Limb (tissue), 2 donors: Measurements from ENCODE around the gene LRBA.
A peak's percentile ranks its signal among the peaks of the same experiment; 100 is the strongest.

Experiments
- DNase-seq, 2 donors: peaks; one replicate each; pipeline ENCODE4 v3.0.0-alpha.2; 2016; ENCODE audit errors: extremely low spot score in 2 of 2

LRBA gene

DNA sequence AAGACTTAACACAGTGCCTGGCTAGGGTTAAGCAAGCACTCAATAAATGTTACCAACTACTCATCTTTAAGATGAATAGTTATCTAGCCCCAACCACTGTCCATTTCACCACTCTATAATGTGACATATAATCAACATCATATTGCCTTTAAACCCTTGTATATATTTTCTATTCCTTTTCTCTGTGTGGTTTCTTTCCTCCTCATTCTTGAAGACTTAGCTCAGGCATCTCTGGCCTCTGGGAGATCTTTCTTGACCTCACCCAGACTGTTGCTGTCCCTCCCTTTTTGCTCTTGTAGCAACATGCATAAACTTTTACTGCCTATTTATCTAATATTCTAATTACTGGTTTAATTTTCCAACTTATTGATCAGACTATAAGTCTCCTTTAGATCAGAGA is 683.0 kb downstream of the LRBA start:
- no peak for DNase-seq

DNA sequence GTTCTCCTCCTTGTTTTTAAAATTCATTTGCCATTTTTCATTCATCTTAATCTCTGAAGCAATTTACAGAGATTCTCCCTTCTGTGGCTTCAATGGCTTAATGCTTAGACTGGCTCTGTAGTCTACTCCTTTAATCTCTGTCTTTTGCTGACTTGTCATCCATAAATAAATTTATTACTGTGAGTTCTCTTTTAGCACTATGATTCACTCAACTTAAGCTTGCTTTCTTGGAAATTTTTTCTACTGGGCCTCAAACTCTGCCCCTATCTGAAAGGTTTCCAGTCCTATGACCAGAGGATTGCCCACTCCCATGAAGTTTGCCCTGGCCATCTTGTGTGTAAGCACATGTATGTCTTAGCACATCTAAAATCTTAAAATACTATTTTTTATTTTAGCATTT is 685.7 kb downstream of the LRBA start:
- no peak for DNase-seq

- DNase-seq = no peak
These were observed 686.6 kb downstream of the LRBA start for GRCh38 chr4:150328496-150328895.

GRCh38 chr4:150327262-150327780 is 687.8 kb downstream of the LRBA start:
- DNase-seq = no peak

DNA sequence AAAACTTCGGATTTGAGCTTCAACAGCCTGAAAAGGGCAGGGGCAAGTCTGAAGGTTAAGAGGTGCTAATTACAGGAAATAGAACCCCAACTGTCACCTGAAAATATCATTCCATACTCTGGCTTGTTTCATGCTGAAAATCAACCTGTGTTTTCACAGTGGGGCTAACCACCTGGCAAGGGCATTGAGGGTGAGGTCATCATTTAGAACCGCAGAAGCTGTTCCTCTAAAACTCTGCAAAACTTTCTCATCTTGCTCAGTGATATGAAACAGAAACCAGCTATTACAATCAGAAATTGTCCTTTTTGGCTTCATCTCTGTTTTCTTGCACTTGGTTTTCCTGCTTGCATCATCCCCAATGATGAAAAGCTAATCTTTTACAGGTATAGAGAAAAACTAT is 689.2 kb downstream of the LRBA start:
- DNase-seq = no peak

- DNase-seq = no peak
These were observed 691.4 kb downstream of the LRBA start for GRCh38 chr4:150323406-150324325.

GRCh38 chr4:150322646-150323045 is 692.4 kb downstream of the LRBA start:
- DNase-seq = no peak

GRCh38 chr4:150321113-150321512 is 694.0 kb downstream of the LRBA start:
- no peak for DNase-seq

- no peak for DNase-seq
These were observed 696.1 kb downstream of the LRBA start for GRCh38 chr4:150318971-150319370.

DNA sequence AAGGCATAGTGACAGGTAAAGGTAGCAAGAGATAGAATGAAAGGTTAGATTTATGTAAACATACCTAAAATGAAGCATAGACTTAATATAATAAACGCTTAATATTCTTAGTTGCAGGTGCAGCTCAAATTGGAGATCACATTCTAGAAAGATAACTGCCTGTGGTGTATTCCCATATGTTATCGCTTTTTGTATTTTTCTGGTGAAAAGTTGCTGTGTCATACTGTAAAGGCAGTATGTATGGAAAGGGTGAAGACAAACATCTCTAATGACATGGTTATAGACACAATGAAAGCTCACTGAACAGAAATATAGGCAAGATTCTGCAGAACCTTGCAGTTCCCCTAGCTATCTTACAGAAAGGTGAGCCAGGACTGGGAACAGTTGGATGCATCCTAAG is 696.6 kb downstream of the LRBA start:
- no peak for DNase-seq

GRCh38 chr4:150316332-150317205 is 698.5 kb downstream of the LRBA start:
- no peak for DNase-seq

GRCh38 chr4:150315691-150316090 is 699.4 kb downstream of the LRBA start:
- no peak for DNase-seq

DNA sequence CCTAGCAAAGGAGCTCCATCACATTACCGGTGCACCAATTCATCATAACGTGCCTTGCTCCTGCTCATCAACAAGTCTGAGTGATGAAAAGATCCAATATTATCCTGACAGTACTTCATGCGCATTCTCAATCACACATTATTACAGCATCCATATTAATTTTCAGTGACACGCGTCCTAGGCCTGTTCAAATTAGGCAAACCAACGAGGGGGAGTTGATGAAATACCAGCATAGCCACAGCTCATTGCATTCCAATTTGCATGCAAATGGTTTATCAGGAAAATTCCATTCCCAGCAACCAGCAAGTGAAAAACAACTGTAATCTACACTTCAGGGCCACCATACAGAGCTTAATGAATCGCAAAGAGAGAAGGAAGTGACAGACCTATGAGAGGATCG is 699.9 kb downstream of the LRBA start:
- DNase-seq = no peak

DNA sequence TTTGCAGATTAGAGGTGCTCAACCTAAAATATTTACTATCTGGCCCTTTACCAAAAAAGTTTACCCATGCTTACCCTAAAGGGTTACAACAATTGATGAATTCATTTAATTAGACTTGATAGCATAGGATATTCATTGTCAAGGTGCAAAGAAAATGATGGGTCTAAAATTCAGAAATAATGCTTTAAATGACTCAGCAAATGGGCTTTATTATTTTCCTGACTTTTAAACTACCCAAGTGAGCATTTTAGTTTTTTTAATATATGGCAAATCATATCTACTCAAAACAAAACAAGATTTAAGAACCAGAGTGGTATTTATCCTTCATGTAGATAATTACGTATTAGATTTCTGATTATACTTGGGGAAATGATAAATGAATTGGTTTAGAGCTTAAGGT is 701.1 kb downstream of the LRBA start:
- DNase-seq = no peak

- DNase-seq = no peak
These were observed 704.8 kb downstream of the LRBA start for GRCh38 chr4:150310159-150310895.

- no peak for DNase-seq
These were observed 706.1 kb downstream of the LRBA start for GRCh38 chr4:150308824-150309472.

- DNase-seq = no peak
These were observed 708.4 kb downstream of the LRBA start for GRCh38 chr4:150306719-150307118.

GRCh38 chr4:150305995-150306394 is 709.1 kb downstream of the LRBA start:
- DNase-seq = no peak

GRCh38 chr4:150302553-150302952 is 712.5 kb downstream of the LRBA start:
- DNase-seq = no peak

DNA sequence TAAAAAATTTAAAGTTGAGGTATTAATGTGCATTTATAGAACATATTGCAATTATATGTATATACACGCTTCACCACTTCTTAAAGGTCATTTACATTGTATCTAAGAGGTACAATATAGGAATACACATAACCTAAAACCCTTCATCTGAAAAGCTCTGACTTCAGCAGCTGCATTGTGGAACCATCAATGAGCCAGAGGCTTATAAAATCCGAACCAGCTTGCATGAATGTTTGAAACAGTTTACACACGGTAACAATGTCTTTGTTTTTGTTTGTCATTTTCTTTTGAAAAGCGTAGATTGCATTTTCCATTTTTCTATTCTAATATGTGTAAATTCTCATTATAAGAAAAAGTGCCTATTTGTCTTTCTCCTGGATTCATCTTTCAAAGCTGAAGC is 715.3 kb downstream of the LRBA start:
- DNase-seq = no peak

GRCh38 chr4:150297861-150298474 is 717.1 kb downstream of the LRBA start:
- peak; percentile 56 to 71 for DNase-seq
